ENCODE measurements around the gene SUMO3.
A peak's percentile ranks its signal among the peaks of the same experiment; 100 is the strongest.

Gene SUMO3

GRCh38 chr21:44801468-44802395 is 16.1 kb downstream of the SUMO3 start, which contains the start of gene UBE2G2:
Gene UBE2G2 (minus strand): TSS chr21:44801820. CDS start chr21:44801748, 72 bp downstream.
- peak; percentile 95 for DNase-seq (ENCODE audit: low spot score)

GRCh38 chr21:44800971-44801467 is 16.8 kb downstream of the SUMO3 start:
- DNase-seq (ENCODE audit: low spot score) = peak; percentile 42

GRCh38 chr21:44800103-44800502 is 17.8 kb downstream of the SUMO3 start:
- no peak for DNase-seq (ENCODE audit: low spot score)

DNA sequence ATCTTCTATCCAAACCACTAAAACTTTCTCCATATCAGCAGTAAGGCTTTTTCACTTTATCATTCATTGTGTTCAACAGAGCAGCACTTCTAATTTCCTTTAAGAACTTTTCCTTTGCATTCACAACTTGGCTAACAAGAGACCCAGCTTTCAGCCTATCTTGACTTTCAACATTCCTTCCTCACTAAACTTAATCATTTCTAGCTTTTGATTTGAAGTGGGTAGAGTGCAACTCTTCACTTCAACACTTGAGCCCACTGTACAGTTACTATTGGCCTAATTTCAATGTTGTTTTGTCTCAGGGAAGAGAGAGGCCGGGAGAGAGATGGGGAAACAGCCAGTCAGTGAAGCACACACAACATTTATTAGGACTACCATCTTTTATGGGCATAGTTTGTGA is 18.2 kb downstream of the SUMO3 start:
- no peak for DNase-seq (ENCODE audit: low spot score)

GRCh38 chr21:44797775-44798174 is 20.1 kb downstream of the SUMO3 start:
- no peak for DNase-seq (ENCODE audit: low spot score)

GRCh38 chr21:44795342-44795741 is 22.5 kb downstream of the SUMO3 start:
- no peak for DNase-seq (ENCODE audit: low spot score)

GRCh38 chr21:44793592-44794374 is 24.1 kb downstream of the SUMO3 start:
- DNase-seq (ENCODE audit: low spot score) = no peak

DNA sequence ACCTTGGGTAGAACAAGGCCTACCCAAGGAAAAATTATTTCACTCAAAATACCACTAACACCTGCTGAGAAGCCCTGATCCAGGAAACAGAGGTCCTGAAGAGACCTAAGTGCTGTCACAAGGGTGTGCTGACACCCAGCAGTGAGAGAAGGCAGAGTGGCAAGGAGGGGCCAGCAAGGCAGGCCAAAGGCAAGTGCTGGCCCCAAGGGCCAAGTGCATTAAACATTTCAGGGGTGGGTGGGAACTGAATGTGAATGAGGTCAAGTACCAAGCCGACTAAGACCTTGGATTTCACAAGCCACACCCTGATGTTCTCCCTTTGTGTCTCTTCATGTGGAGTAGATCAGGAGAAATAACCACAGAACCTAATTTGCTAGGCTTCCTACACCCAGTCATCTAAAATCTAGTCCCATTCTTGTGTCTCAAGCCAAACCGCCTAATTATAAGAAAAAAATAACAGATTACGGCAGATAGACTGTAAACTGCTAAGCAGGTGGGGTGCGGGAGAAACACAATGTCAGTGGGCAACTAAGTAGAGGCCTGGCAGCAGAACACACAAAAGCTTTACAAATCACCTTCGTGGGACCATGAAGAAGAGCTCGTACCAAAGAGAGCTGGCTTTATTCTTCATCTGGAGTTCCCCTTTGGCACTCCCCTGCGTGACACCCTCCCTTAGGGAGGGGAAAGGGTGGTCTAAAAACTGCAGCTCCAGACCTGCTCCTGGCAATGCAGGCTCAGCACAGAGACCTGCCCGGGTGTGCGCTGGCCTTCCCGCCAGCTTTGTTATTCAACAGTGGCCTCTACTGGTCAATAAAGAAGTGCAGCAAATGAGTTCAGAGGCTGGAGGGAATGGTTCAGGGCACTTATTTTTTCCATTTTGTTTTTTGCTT is 24.9 kb downstream of the SUMO3 start:
- DNase-seq (ENCODE audit: low spot score) = peak; percentile 87

- no peak for DNase-seq (ENCODE audit: low spot score)
Measured at GRCh38 chr21:44791993-44792392, 25.9 kb downstream of the SUMO3 start.

GRCh38 chr21:44791246-44791645 is 26.6 kb downstream of the SUMO3 start:
- no peak for DNase-seq (ENCODE audit: low spot score)

DNA sequence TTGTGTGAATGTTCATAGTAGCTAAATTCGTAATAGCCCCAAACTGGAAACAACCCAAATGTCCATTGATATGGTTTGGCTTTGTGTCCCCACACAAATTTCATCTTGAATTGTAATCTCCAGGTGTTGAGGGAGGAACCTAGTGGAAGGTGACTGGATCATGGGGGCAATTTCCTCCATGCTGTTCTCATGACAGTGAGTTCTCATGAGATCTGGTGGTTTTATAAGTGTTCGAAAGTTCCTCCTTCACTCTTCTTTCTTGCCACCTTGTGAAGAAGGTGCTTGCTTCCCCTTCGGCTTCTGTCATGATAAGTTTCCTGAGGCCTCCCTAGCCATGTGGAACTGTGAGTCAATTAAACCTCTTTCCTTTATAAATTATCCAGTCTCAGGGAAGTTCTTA is 27.5 kb downstream of the SUMO3 start:
- no peak for DNase-seq (ENCODE audit: low spot score)

GRCh38 chr21:44789880-44790279 is 28.0 kb downstream of the SUMO3 start:
- no peak for DNase-seq (ENCODE audit: low spot score)

GRCh38 chr21:44785620-44786335 is 32.1 kb downstream of the SUMO3 start:
- DNase-seq (ENCODE audit: low spot score) = no peak

DNA sequence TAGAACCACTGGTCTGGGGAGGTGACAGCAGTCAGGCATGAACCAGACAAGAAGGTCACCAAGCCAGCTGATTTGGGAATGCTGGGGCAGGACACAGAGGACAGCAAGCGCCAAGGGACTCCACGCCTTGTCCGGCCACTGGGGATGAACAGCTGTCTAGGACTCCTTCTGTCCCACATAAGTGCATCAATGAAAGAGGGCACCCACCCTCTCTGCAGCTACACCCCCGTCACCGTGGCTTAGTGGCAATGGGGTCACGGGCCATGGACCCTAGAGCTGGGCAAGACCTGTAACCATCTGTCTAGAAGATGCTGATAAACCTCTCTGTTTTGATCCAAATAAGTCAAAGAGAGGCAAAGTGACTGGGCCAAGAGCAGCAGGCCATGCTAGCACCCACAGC is 33.1 kb downstream of the SUMO3 start:
- no peak for DNase-seq (ENCODE audit: low spot score)

DNA sequence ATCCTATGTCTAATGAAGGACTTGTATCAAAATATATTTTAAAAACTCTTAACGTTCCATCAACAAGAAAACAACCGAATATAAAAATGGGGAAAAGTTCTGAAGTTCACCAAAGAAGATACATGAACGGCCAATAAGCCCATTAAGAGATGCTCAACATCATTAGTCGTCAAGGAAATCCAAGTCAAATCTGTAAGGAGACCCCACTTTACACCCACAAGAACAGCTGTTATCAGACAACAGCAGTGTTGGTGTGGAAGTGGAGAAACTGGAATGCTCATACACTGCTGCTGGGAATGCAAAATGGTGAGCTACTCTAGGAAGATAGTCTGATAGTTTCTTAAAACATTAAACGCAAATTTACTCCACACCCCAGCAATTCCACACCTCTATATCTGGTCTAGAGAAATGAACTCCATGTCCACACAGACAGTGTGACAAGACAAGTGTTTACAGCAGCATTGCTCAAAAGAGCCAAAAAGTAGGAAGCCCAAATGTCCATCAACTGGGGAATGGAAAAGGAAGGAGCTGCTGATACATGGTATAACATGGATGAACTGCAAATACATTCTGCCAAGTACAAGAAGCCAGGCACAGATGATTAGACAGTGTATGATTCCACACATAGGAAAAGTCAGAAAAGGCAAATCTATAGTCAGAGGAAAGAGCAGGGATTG is 34.7 kb downstream of the SUMO3 start:
- no peak for DNase-seq (ENCODE audit: low spot score)

DNA sequence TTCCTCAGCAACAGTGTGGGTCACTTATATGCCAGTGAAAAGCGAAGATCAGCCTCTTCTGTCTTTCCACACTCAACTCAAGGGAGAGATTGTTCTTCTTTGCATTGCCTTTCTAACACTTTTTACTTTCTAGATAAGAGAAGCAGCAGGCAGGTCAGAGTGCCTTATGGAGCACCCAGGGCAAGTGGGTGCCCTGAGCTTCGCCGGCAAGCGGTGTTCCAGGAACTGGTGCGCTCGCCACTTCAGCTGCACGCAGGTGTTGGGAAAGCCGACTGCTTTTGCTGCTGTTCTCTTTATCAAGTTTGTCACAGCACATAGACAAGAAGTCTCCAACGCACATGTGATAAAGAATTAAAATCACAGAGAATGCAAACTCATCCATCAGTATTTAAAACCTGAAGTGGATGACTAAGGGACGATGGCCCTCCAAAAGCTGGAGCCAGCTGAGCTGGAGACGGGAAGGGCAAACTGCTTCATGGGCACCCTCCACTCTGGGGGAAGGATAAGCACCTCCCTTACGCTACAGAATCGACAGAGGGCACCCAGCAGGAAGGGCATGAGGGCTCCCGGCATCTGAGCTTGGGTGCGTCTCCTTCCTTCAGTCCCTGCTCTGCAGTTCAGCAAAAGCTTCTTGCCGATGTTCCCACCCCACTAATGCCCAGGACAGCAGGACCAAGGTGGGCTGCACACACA is 36.9 kb downstream of the SUMO3 start:
- DNase-seq (ENCODE audit: low spot score) = no peak

- no peak for DNase-seq (ENCODE audit: low spot score)
Measured at GRCh38 chr21:44780137-44780502, 37.7 kb downstream of the SUMO3 start.

GRCh38 chr21:44779417-44780136 is 38.3 kb downstream of the SUMO3 start:
- DNase-seq (ENCODE audit: low spot score) = no peak

DNA sequence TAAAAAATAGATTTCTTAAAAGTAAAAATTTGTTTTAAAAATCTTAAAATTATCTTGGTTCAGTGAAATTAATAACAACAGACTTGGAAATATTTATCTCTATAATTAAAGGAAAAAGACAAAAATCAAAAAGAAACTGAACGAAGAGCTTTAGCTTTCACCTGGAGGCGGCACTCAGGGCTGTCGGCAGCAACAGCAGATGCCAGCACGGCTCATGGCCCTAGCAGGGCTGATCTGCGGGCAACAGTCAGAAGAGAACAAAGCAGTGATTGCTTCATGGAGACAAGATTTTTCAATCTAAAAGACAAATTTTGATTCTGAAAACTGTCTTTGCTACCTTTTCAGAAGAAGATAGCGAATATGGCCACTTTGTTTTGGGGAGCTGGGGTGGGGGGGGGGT is 38.9 kb downstream of the SUMO3 start:
- no peak for DNase-seq (ENCODE audit: low spot score)
